ENCODE data around the gene MAGI2. TPM values are rescaled to one million over a fixed set of nuclear protein-coding genes. Genes with fewer than 3 reads are reported as not detected.

Gene MAGI2
- total RNA-seq, 1 donor from 2014 or later = 64.2 TPM

DNA sequence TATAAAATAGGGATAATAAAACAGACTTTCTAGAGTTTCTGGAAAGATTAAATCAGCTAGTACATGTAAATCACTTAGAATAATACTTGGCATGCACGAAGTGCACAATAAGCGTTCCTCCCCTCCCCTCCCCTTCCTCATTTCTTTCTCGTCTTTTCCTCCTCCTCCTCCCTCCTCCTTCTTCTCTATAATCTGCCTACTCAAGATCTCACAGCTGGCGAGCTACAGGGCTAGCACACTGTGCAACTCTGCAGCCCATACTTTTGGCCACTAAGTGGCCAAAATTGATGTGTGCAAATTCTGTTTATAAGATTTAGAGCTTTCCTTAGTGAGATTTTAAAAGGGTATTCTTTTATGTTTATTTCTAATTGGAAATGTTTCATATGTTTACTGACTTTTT lies 1089.6 kb downstream of the MAGI2 start:
- H3K9me3 Mint-ChIP-seq (ENCODE audit: unreplicated experiment) = no peaks in the 10 kb centered on the region
- H3K4me3 Mint-ChIP-seq (ENCODE audit: unreplicated experiment) = no peak overlapping the region
- no peaks in the 10 kb centered on the region for H3K36me3 Mint-ChIP-seq (ENCODE audit: unreplicated experiment)
- TF ChIP-seq, protein P1, sequence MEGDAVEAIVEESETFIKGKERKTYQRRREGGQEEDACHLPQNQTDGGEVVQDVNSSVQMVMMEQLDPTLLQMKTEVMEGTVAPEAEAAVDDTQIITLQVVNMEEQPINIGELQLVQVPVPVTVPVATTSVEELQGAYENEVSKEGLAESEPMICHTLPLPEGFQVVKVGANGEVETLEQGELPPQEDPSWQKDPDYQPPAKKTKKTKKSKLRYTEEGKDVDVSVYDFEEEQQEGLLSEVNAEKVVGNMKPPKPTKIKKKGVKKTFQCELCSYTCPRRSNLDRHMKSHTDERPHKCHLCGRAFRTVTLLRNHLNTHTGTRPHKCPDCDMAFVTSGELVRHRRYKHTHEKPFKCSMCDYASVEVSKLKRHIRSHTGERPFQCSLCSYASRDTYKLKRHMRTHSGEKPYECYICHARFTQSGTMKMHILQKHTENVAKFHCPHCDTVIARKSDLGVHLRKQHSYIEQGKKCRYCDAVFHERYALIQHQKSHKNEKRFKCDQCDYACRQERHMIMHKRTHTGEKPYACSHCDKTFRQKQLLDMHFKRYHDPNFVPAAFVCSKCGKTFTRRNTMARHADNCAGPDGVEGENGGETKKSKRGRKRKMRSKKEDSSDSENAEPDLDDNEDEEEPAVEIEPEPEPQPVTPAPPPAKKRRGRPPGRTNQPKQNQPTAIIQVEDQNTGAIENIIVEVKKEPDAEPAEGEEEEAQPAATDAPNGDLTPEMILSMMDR (IDR thresholded peaks at IDR 0.05; ENCODE audit: partially characterized antibody, unreplicated experiment) = no peak
- H3K27me3 Mint-ChIP-seq (ENCODE audit: unreplicated experiment) = peaks cover 1% of the 10 kb centered on the region
- H3K4me1 Mint-ChIP-seq (ENCODE audit: low read depth, unreplicated experiment) = no peaks in the 10 kb centered on the region
- DNase-seq = no peak
- no peak overlapping the region for H3K27ac Mint-ChIP-seq (ENCODE audit: unreplicated experiment)

DNA sequence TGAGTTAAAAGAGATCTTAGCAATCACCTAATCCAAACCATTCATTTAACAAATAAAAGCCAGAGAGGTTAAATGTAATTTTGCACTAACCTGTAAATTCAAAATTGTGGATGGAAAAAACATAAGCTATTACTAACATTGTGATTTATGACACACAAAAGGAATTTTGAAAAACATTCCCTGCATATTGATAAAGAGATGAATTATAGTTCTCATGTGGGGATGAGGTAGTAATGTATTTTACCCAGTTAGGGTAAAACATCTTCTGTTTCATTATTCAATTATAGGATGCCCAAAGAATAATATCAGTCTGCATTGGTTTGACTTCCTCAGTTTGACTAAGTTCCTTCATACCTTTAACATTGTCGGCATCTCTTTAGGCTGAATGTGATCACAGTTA lies 1093.6 kb downstream of the MAGI2 start:
- TF ChIP-seq, protein P1 (IDR thresholded peaks at IDR 0.05; ENCODE audit: partially characterized antibody, unreplicated experiment) = no peak
- Mint-ChIP-seq H3K4me3 (ENCODE audit: unreplicated experiment) (no peak overlapping the region), H3K27me3 (ENCODE audit: unreplicated experiment) (no peaks in the 10 kb centered on the region), H3K4me1 (ENCODE audit: low read depth, unreplicated experiment) (no peaks in the 10 kb centered on the region), H3K9me3 (ENCODE audit: unreplicated experiment) (no peaks in the 10 kb centered on the region), H3K27ac (ENCODE audit: unreplicated experiment) (no peak overlapping the region), H3K36me3 (ENCODE audit: unreplicated experiment) (no peaks in the 10 kb centered on the region)
- DNase-seq = no peak

DNA sequence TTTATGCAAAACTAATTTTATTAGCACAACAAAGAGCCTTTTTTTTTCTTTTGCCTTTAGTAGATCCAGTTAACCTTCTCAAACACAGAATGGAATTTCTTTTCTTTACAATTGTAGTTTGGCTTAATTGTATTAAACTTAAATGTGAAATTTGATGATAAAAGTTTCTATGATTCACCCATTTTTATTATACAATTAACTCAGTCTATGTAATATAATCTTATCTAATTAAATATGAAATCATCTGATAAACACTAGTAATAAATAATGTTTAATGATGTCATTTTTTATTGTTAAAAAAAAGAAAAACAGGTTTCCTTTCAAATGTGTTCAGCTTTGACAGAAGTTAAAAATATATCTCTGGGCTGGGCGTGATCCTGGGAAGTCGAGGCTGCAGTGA lies 1095.8 kb downstream of the MAGI2 start:
- TF ChIP-seq, protein P1 (IDR thresholded peaks at IDR 0.05; ENCODE audit: partially characterized antibody, unreplicated experiment) = no peak
- Mint-ChIP-seq H3K4me3 (ENCODE audit: unreplicated experiment) (no peak overlapping the region), H3K4me1 (ENCODE audit: low read depth, unreplicated experiment) (no peaks in the 10 kb centered on the region), H3K9me3 (ENCODE audit: unreplicated experiment) (no peaks in the 10 kb centered on the region), H3K36me3 (ENCODE audit: unreplicated experiment) (no peaks in the 10 kb centered on the region), H3K27ac (ENCODE audit: unreplicated experiment) (no peak overlapping the region), H3K27me3 (ENCODE audit: unreplicated experiment) (no peaks in the 10 kb centered on the region)
- DNase-seq = no peak

DNA sequence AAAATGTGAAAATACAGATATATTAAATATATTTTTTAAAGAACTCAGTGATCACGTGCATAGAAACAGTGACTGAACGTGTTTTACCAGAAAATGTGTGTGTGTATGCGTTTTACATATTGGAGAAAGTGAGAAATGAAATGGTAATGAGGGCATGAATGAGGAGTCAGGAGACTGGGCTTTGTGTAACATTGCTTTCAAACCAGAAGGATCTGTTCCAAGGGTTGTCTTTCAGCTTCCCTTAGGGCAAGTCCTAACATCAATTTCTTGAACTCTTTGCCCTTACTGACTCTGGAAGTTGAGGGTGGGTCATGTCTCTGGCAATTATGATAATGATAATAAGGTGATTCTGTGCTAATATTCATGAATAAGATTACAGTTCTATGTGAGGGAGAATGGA lies 1097.6 kb downstream of the MAGI2 start:
- no peaks in the 10 kb centered on the region for H3K9me3 Mint-ChIP-seq (ENCODE audit: unreplicated experiment)
- H3K27me3 Mint-ChIP-seq (ENCODE audit: unreplicated experiment) = no peaks in the 10 kb centered on the region
- no peak overlapping the region for H3K27ac Mint-ChIP-seq (ENCODE audit: unreplicated experiment)
- no peak for DNase-seq
- H3K36me3 Mint-ChIP-seq (ENCODE audit: unreplicated experiment) = no peaks in the 10 kb centered on the region
- H3K4me1 Mint-ChIP-seq (ENCODE audit: low read depth, unreplicated experiment) = no peaks in the 10 kb centered on the region
- H3K4me3 Mint-ChIP-seq (ENCODE audit: unreplicated experiment) = no peak overlapping the region
- TF ChIP-seq, protein P1 (IDR thresholded peaks at IDR 0.05; ENCODE audit: partially characterized antibody, unreplicated experiment) = no peak

DNA sequence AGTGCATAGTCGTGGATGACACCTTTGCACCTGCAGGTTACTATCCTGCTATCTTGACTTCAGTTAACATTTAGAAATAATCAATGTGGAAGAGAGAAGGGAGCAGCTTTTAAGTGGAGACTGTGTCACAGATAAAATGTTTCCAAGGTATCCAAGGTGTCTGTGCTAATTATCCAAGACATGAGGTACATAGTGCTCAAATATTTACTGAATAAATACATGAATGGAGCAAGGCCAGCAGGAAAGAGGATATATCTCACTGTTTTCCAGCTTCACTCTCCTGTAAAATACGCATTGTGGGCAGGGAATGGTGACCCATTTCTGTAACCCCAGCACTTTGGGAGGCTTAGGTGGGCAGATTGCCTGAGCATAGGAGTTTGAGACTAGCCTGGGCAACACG lies 1102.5 kb downstream of the MAGI2 start:
- H3K27me3 Mint-ChIP-seq (ENCODE audit: unreplicated experiment) = no peaks in the 10 kb centered on the region
- no peaks in the 10 kb centered on the region for H3K9me3 Mint-ChIP-seq (ENCODE audit: unreplicated experiment)
- no peak overlapping the region for H3K27ac Mint-ChIP-seq (ENCODE audit: unreplicated experiment)
- peaks cover 2% of the 10 kb centered on the region for H3K4me1 Mint-ChIP-seq (ENCODE audit: low read depth, unreplicated experiment)
- H3K4me3 Mint-ChIP-seq (ENCODE audit: unreplicated experiment) = no peak overlapping the region
- no peaks in the 10 kb centered on the region for H3K36me3 Mint-ChIP-seq (ENCODE audit: unreplicated experiment)
- TF ChIP-seq, protein P1 (IDR thresholded peaks at IDR 0.05; ENCODE audit: partially characterized antibody, unreplicated experiment) = no peak
- no peak for DNase-seq

Data from glutamatergic neuron (in vitro differentiated cells).